Tibial nerve (tissue), 4 donors: ENCODE data around the gene PLXNA4.

ENCODE experiments used
- CTCF ChIP-seq, 5 experiments: fragments of 200-600 bp in 3 of 5; fragments of 450-650 bp in 2 of 5; sonication (generic) in 3 of 5; IDR thresholded peaks; one replicate each; pipeline ENCODE4 v1.5.1; 2016 to 2019; ENCODE audit warnings: antibody characterized with exemption in 5 of 5, mild to moderate bottlenecking in 3 of 5, moderate library complexity in 2 of 5
- EP300 ChIP-seq, 2 donors: sonication (generic); formaldehyde crosslinking; IDR thresholded peaks; one replicate each; pipeline ENCODE4 v1.6.1; 2017; ENCODE audit warnings: antibody characterized with exemption in 2 of 2, mild to moderate bottlenecking in 1 of 2
- POLR2A ChIP-seq, 2 donors: fragments of 450-650 bp; IDR thresholded peaks; one replicate each; pipeline ENCODE4 v1.6.1; 2017; ENCODE audit warnings: antibody characterized with exemption in 2 of 2, mild to moderate bottlenecking in 2 of 2, moderate library complexity in 2 of 2

GRCh38 chr7:132162556-132163144, 413.6 kb downstream of the PLXNA4 start:
- no peak for TF ChIP-seq POLR2A (IDR thresholded peaks at IDR 0.05)
- TF ChIP-seq CTCF (IDR thresholded peaks at IDR 0.05): no peak
- TF ChIP-seq EP300 (IDR thresholded peaks at IDR 0.05): no peak
